Activated T-cell treated with anti-CD3 and anti-CD28 coated beads, Interleukin-2, amount 50 U/mL, for 48 hours (primary cell): ENCODE measurements around the gene RAB40B.

Source experiments
- DNase-seq, 2 experiments: peaks; one replicate each; pipeline ENCODE4 v3.0.0-alpha.2; 2020

The RAB40B gene

DNA sequence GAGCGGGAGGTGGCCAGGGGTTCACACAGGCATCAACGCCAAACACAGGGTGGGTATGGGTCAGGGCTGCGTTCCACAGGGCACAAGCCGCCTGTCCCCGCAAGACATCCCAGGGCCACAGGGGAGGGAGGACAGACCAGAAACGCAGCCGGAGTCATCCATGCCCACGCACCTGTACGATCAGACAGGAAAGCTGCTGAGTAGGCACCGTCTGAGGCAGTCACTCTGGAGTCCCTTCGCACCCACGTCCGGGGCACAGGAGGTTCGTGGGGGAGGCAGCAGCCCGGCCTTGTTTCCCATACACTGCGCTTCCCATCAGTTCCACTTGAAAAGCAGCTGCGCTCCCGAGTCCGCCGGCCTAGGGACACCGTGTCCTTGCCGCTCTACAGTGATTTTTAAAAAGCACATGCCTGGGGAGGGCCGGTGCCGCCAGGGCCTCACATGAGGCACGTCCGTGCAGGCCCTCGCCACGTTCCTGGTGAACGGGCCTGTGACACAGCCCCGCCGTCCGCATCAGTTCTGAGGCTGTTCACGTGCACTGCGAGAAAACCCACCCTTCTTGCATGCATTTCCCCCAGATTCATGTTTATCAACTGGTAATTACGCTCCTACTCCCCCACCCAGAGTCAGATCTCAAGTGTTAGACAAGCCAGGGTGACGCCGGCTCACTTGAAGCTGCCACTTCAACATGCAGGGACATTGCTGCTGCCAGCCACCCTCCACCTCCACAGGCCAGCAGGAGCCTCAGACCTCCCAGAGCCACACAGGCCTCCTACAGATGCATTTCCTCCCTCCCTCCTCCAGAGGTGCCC lies 85.0 kb downstream of the RAB40B start:
- no peak for DNase-seq

DNA sequence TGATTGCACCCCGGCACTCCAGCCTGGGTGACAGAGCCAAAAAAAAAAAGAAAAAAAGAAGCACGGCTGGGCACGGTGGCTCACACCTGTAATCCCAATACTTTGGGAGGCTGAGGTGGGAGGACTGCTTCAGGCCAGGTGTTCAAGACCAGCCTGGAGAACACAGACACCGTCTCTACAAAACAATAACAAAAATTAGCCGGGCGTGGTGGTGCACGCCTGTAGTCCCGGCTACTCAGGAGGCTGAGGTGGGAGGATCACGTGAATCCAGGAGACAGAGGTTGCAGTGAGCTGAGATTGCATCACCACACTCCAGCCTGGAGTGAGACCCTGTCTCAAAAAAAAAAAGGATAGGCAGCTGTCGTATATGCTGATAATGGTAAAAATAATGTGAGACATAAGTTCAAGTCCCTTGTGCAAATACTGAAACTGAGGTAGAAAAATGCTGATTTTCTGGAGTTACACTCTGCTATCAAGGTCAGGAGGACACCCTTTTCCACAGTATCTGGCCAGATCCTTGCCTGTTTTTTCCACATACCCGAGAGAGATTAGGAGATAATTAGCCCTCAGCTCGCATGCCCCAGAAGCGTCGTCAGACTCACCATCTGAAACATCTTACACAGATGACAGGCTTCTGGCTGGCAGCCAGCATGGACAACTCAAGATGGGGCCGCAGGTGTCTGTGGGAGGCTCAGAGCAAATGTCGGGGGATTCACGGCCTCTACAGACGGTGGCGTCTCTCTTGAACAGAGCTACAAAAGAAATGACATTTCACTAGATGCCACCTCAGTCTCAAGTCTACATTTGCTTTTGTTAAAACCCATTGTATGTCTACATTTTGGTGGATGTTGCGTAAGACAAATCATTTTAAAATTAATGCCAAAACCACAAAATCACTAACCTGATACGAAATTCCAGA lies 87.1 kb downstream of the RAB40B start:
- no peak for DNase-seq

DNA sequence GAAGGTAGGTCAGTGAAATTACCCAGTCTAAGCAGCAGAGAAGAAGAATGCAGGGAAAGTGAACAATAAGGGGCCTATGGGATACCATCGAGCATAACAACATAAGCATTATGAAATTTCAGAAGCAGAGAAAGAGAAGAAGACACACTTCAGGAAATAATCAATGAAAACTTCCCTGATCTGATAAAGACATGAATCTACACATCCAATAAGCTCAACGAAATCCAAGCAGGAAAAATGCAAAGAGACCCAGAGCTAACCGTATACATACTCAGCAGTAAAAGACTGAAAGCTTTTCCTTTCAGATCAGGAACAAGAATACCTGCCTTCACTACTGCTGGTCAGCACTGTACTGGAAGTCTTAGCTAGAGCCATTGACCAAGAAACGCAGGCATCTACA lies 88.8 kb downstream of the RAB40B start:
- DNase-seq: no peak

DNA sequence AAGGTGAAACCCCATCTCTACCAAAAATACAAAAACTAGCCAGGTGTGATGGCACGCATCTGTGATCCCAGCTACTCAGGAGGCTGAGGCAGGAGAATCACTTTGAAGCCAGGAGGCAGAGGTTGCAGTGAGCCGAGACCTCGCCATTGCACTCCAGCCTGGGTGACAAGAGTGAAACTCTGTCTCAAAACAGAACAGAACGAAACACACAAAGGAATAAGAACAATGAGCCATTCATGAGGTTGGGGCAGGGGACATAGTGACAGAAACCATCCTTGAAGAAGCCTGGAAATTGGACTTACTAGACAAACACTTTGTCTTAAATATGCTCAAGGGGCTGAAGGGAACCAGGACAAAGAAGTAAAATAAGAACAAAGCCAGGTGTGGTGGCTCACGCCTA lies 89.7 kb downstream of the RAB40B start:
- no peak for DNase-seq

DNA sequence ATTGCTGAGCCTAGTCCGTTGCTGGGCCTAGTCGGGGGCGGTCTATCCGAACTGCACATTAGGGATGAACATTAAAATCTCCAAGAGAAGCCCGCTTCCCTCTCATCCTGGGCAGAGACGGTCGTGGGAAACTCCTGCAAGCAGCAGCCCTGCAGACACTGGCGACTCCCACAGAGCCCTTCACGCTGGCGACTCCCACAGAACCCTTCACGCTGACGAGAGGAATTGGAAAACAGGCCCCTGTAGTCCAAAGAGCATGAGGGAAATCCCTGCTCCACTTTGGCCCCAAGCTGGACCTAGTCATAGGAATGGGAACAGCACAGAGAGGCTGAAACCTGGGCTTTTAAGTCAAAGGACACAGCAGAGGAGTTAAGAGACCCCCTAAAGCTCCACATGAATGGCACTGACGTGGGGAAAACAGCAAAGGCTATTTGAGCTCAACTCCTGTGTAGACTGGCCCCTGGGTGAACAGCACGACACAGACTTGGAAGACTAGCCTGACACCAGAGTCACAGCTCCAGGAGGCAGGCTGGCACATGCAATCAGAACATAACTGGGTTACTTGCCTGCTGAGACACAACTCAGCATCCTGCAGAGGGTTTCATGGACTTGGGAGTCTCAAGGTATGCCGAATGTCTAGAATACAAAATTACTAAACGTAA lies 92.4 kb downstream of the RAB40B start:
- DNase-seq: no peak
